Parathyroid adenoma (tissue), 2 donors: ENCODE results near the gene KCNIP3.

Experiments
- H2AFZ ChIP-seq: fragments of 300-600 bp; sonication (generic); one replicate; pipeline ENCODE4 v1.7.0; 2017; ENCODE audit warnings: antibody characterized with exemption, mild to moderate bottlenecking
- H3K27ac ChIP-seq: fragments of 300-600 bp; sonication (generic); one replicate; pipeline ENCODE4 v1.7.0; 2017
- H3K27me3 ChIP-seq: fragments of 300-600 bp; sonication (generic); one replicate; pipeline ENCODE4 v1.7.0; 2017; ENCODE audit warnings: low read length; ENCODE audit not compliant: control insufficient read depth, insufficient read depth
- H3K36me3 ChIP-seq: fragments of 300-600 bp; sonication (generic); one replicate; pipeline ENCODE4 v1.7.0; 2017; ENCODE audit warnings: low read length; ENCODE audit not compliant: control insufficient read depth, insufficient read depth
- H3K4me1 ChIP-seq: fragments of 300-600 bp; sonication (generic); one replicate; pipeline ENCODE4 v1.7.0; 2017; ENCODE audit warnings: control low read depth
- H3K4me2 ChIP-seq: fragments of 300-600 bp; sonication (generic); one replicate; pipeline ENCODE4 v1.7.0; 2017; ENCODE audit warnings: low read length
- H3K4me3 ChIP-seq: fragments of 300-600 bp; sonication (generic); one replicate; pipeline ENCODE4 v1.7.0; 2017; ENCODE audit warnings: low read depth, low read length
- H3K79me2 ChIP-seq: fragments of 300-600 bp; sonication (generic); one replicate; pipeline ENCODE4 v1.7.0; 2017; ENCODE audit warnings: control low read depth
- H3K9ac ChIP-seq: fragments of 300-600 bp; sonication (generic); one replicate; pipeline ENCODE4 v1.7.0; 2017; ENCODE audit warnings: mild to moderate bottlenecking
- H3K9me3 ChIP-seq: fragments of 300-600 bp; sonication (generic); one replicate; pipeline ENCODE4 v1.7.0; 2017; ENCODE audit warnings: low read length; ENCODE audit not compliant: control insufficient read depth
- CTCF ChIP-seq: fragments of 300-600 bp; sonication (generic); IDR thresholded peaks from one replicate; pipeline ENCODE4 v1.7.0; 2017; ENCODE audit warnings: antibody characterized with exemption, mild to moderate bottlenecking
- donor health status: primary hyperparathyroidism.

Gene KCNIP3

GRCh38 chr2:95388091-95388692 lies 91.0 kb downstream of the KCNIP3 start:
- no peak overlapping the region for H3K4me2 ChIP-seq
- no peak for TF ChIP-seq CTCF
- H3K36me3 ChIP-seq = no peaks in the 10 kb centered on the region
- no peaks in the 10 kb centered on the region for H3K4me1 ChIP-seq
- H2AFZ ChIP-seq = no peak overlapping the region
- no peaks in the 10 kb centered on the region for H3K9me3 ChIP-seq
- H3K27ac ChIP-seq = no peak overlapping the region
- H3K27me3 ChIP-seq = no peaks in the 10 kb centered on the region
- H3K9ac ChIP-seq = no peak overlapping the region
- no peaks in the 10 kb centered on the region for H3K79me2 ChIP-seq
- H3K4me3 ChIP-seq = no peak overlapping the region

- Histone ChIP-seq H3K27me3 (no peaks in the 10 kb centered on the region), H3K4me2 (no peak overlapping the region), H3K79me2 (no peaks in the 10 kb centered on the region), H3K4me3 (no peak overlapping the region), H3K4me1 (no peaks in the 10 kb centered on the region), H3K9ac (no peak overlapping the region), H3K9me3 (no peaks in the 10 kb centered on the region), H3K27ac (no peak overlapping the region), H3K36me3 (no peaks in the 10 kb centered on the region), H2AFZ (peak overlapping the region; percentile 75)
- TF ChIP-seq CTCF = no peak
Observed at GRCh38 chr2:95388856-95389244, 91.7 kb downstream of the KCNIP3 start.

GRCh38 chr2:95389245-95390119 lies 92.3 kb downstream of the KCNIP3 start:
- Histone ChIP-seq H3K9me3 (no peaks in the 10 kb centered on the region), H3K27me3 (no peaks in the 10 kb centered on the region), H3K36me3 (no peaks in the 10 kb centered on the region), H3K4me2 (no peak overlapping the region), H3K27ac (no peak overlapping the region), H3K4me3 (no peak overlapping the region), H3K9ac (no peak overlapping the region), H3K4me1 (no peaks in the 10 kb centered on the region), H2AFZ (peak overlapping the region; percentile 75), H3K79me2 (no peaks in the 10 kb centered on the region)
- TF ChIP-seq CTCF = peak; percentile 90

- H3K4me2 ChIP-seq = no peak overlapping the region
- no peaks in the 10 kb centered on the region for H3K4me1 ChIP-seq
- H3K4me3 ChIP-seq = no peak overlapping the region
- no peak overlapping the region for H3K27ac ChIP-seq
- H3K9me3 ChIP-seq = no peaks in the 10 kb centered on the region
- no peaks in the 10 kb centered on the region for H3K79me2 ChIP-seq
- no peak overlapping the region for H2AFZ ChIP-seq
- no peaks in the 10 kb centered on the region for H3K36me3 ChIP-seq
- H3K9ac ChIP-seq = no peak overlapping the region
- TF ChIP-seq CTCF = no peak
- no peaks in the 10 kb centered on the region for H3K27me3 ChIP-seq
Observed at GRCh38 chr2:95390272-95390880, 93.2 kb downstream of the KCNIP3 start.
